Measurements from ENCODE around the gene UTS2R.

DNA sequence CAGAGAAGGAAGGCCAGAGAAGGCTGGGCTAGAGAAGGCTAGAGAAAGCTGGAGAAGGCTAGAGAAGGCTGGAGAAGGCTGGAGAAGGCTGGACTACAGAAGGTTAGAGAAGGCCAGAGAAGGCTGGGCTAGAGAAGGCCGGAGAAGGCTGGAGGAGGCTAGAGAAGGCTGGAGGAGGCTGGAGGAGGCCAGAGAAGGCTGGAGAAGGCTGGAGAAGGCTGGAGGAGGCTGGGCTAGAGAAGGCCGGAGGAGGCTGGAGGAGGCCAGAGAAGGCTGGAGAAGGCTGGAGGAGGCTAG is 53.2 kb downstream of the UTS2R start:
- TF ChIP-seq EP300 (IDR thresholded peaks at IDR 0.05) (no peak), CTCF (IDR thresholded peaks at IDR 0.05) (no peak), POLR2A (IDR thresholded peaks at IDR 0.05) (no peak)

Data from suprapubic skin (tissue), 3 donors.